HL-60 (cell line): Measurements from ENCODE around the gene KIF2C.

Source experiments
- DNase-seq, 2 experiments: peaks; one replicate each; pipeline ENCODE4 v3.0.0-alpha.2; 2010 to 2020; ENCODE audit warnings: low read depth in 1 of 2, low spot score in 1 of 2
- H3K27ac ChIP-seq: fragments of 250-450 bp; sonication (Bioruptor Pico); replicated peaks from 2 replicates; pipeline ENCODE4 v1.5.1; 2020; ENCODE audit warnings: mild to moderate bottlenecking, moderate library complexity
- H3K27me3 ChIP-seq: fragments of 250-450 bp; sonication (Bioruptor Pico); 2 replicates; pipeline ENCODE4 v1.5.1; 2021; ENCODE audit warnings: mild to moderate bottlenecking, moderate library complexity; ENCODE audit not compliant: insufficient read depth, poor library complexity, severe bottlenecking
- H3K4me3 ChIP-seq: replicated peaks from 2 replicates; pipeline ENCODE4 v1.5.1; 2011; ENCODE audit warnings: mild to moderate bottlenecking, control low read depth, low read length; ENCODE audit not compliant: insufficient read depth
- CTCF ChIP-seq: IDR thresholded peaks from one replicate; pipeline ENCODE4 v1.5.1; 2011; ENCODE audit warnings: low read length, control low read depth, inconsistent platforms; ENCODE audit not compliant: insufficient read depth
- GABPA ChIP-seq: IDR thresholded peaks from 2 replicates; pipeline ENCODE4 v1.6.1; 2012; ENCODE audit warnings: low read depth
- POLR2AphosphoS5 ChIP-seq: IDR thresholded peaks from 2 replicates; pipeline ENCODE4 v1.6.1; 2012; ENCODE audit warnings: low read depth
- REST ChIP-seq: IDR thresholded peaks from 2 replicates; pipeline ENCODE4 v1.6.1; 2012; ENCODE audit warnings: low read depth; ENCODE audit not compliant: insufficient replicate concordance
- SPI1 ChIP-seq: IDR thresholded peaks from 2 replicates; pipeline ENCODE4 v1.6.1; 2012; ENCODE audit warnings: low read depth, mild to moderate bottlenecking, borderline replicate concordance

KIF2C gene

GRCh38 chr1:44713321-44713781 is 26.3 kb upstream of the KIF2C start:
- Histone ChIP-seq H3K27ac (no peak overlapping the region), H3K27me3 (no peaks in the 10 kb centered on the region), H3K4me3 (no peak overlapping the region)
- TF ChIP-seq GABPA (no peak), POLR2AphosphoS5 (no peak), SPI1 (no peak), CTCF (no peak), REST (no peak)
- no peak for DNase-seq

- H3K27me3 ChIP-seq, result no peaks in the 10 kb centered on the region
- no peak for DNase-seq
- H3K27ac ChIP-seq, result peak overlapping the region; percentile 30; the same call in 1 of the 2 replicates
- H3K4me3 ChIP-seq, result no peak overlapping the region
- TF ChIP-seq POLR2AphosphoS5 (no peak), REST (no peak), SPI1 (no peak), CTCF (no peak), GABPA (no peak)
Measured at GRCh38 chr1:44714532-44714931, 25.1 kb upstream of the KIF2C start.

GRCh38 chr1:44714944-44715571 is 24.6 kb upstream of the KIF2C start:
- no peak for TF ChIP-seq GABPA
- TF ChIP-seq CTCF, result peak; percentile 97
- TF ChIP-seq POLR2AphosphoS5, result no peak
- peak; percentile 53; the same call in 1 of the 2 replicates for TF ChIP-seq SPI1
- TF ChIP-seq REST, result no peak
- peak; percentile 78 to 87 for DNase-seq
- no peak overlapping the region for H3K4me3 ChIP-seq
- peak overlapping the region; percentile 30; the same call in 1 of the 2 replicates for H3K27ac ChIP-seq
- no peaks in the 10 kb centered on the region for H3K27me3 ChIP-seq
